COR-L47 (cell line): ENCODE data around the gene RBBP4.
"Not testable (repeated sequence)": the region's sequence is repeated elsewhere in the genome, so short reads cannot be mapped to it uniquely, and the experiment has no call there.

Experiments
- DNase-seq: peaks from one replicate; lab custom pipeline; 2025; lab: John Stamatoyannopoulos, UW

Gene RBBP4

GRCh38 chr1:32650752-32651460 lies at the start of gene RBBP4:
Gene RBBP4 (plus strand): TSS chr1:32651208. CDS start chr1:32651307, 99 bp downstream.
- DNase-seq = peak; percentile 97

GRCh38 chr1:32605711-32606424 lies 45.1 kb upstream of the RBBP4 start:
- DNase-seq = no peak

- no peak for DNase-seq
These were observed 44.2 kb upstream of the RBBP4 start for GRCh38 chr1:32606565-32607371.

DNA sequence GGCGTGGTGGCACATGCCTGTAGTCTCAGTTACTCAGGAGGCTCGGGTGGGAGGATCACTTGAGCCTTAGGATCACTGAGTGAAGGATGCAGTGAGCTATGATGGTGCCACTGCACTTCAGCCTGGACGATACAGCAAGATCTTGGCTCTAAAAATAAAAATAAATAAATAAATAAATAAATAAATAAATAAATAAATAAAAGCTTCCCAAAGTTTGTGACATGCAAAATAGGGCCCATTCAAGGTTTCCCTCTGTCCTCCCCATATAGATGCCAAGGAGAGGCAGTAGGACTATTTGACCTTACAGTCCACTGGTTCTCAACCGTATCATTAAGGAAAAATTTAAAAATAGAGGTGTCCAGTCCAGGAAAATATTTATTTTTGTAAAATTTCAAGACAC lies 41.8 kb upstream of the RBBP4 start:
- DNase-seq = no peak

GRCh38 chr1:32611859-32612188 lies 39.2 kb upstream of the RBBP4 start:
- DNase-seq = no peak

- peak; percentile 57 for DNase-seq
These were observed 38.7 kb upstream of the RBBP4 start for GRCh38 chr1:32612189-32612881.

GRCh38 chr1:32613472-32613871 lies 37.5 kb upstream of the RBBP4 start:
- no peak for DNase-seq

- peak; percentile 4 for DNase-seq
These were observed 32.3 kb upstream of the RBBP4 start for GRCh38 chr1:32618673-32619221.

DNA sequence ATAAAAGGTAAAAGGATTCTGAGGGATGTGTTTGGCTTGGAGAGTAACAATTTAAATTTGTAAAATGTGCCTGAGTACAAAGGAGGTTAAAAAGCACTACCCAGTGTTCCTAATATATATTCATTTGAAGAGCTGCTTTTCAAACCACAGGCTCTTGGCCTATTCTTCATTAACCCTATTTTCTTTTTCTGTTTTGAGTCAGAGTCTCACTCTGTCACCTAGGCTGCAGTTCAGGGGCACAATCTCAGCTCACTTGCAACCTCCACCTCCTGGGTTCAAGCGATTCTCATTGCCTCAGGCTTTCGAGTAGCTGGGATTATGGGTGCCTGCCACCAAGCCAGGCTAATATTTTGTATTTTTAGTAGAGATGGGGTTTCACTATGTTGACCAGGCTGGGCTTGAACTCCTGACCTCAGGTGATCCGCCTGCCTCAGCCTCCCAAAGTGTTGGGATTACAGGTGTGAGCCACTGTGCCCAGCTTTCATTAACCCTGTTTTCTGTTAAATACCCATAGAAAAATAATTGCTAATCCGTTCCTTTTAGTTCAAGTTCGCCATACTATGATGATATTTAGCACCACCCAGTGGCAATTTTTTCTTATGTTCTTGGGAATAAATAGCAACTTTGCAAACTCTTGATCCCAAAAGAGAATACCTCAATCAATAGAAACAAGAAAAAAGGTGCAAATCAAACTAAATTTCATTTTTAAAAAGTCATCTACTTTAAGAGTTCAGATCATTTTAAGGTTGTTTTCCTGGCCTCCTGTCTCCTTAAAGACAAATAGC lies 31.1 kb upstream of the RBBP4 start:
- DNase-seq = no peak

- DNase-seq = no peak
These were observed 28.8 kb upstream of the RBBP4 start for GRCh38 chr1:32622205-32622604.

DNA sequence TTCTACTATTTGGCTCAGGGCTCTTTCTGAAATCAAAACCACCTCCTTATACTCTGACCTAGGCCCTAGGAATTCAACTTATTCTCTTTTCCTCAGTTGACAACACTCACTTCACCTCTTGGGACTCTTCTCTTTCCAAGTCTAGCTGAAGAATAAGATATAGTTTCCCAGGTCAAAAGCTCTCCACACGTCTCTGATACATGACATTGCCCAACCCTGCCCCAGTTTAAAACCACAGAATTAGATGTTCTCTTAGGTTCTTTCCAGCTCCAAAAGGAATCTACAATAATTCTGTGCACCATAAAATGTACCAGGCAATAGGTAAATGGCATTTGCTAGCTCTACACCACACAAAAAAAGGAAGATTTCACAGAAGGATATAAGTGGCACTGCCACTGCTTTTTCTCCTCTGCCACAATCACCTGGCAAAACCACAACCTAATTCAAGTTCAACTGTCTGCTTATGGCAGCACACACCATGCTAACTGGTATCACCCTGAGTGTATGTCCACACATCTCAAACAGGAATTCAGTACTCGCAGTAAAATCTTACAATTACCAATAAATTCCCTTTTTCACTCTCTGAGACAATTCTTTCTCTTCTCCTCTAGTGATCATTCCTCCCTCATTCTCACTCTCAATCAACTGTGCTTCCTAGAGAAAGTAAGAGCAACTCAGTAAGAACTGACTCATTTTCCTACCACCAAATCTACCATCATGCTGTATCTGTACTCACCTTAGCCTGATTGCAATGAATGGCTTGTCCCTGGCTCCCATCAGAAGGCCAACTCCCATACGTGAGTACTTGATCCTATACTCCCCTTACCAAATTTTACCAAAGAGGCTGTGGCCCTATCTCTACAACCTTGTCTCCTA lies 28.0 kb upstream of the RBBP4 start:
- no peak for DNase-seq

- DNase-seq = no peak
These were observed 27.2 kb upstream of the RBBP4 start for GRCh38 chr1:32623775-32624174.

DNA sequence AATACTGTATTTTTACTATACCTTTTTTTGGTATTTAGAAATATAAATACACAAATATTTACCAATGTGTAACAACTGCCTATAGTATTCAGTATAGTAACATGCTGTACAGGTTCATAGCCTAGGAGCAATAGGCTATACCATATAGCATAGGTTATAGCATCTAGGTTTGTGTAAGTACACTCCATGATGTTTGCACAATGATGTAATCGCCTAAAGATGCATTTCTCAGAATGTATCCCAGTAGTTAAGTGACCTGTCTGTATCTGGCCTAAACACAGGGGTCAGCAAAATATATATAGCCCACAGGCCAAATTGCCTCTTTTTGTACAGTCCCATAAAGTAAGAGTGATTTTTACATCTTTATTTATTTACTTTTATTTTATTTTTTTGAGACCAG lies 24.8 kb upstream of the RBBP4 start:
- no peak for DNase-seq

- DNase-seq = no peak
These were observed 23.3 kb upstream of the RBBP4 start for GRCh38 chr1:32627596-32628162.

DNA sequence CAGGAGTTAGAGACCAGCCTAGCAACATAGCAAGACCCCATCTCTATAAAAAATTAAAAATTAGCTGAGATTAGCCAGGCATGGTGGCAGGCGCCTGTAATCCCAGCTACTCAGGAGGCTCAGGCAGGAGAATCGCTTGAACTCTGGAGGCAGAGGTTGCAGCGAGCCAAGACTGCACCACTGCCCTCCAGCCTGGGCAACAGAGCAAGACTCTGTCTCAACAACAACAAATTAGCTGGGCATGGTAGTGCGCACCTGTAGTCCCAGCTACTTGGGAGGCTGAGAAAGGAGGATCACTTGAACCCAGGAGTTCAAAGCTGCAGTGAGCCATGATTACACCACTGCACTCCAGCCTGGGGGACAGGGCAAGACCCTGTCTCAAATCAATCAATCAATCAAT lies 20.8 kb upstream of the RBBP4 start:
- DNase-seq = not testable (repeated sequence)

DNA sequence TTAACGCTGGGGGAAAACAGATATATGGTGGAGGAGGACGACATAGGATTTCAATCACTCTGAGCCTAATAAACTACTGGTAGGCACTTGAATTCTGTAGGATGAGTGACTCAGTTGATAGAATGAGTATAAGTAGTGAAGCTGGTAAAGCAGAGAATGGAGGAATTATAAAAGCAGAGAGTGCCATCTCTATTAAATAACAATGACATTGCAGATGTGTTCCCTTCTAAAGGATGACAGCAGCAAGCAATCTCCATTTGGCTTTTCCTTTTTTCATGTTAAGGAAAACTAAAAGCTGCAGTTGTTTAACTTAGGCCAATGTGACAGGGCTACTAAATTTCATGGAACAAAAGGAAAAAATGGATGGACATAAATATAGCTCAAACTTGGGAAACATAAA lies 18.2 kb upstream of the RBBP4 start:
- DNase-seq = no peak

GRCh38 chr1:32635508-32636277 lies 15.3 kb upstream of the RBBP4 start:
- no peak for DNase-seq

GRCh38 chr1:32636914-32637645 lies 13.9 kb upstream of the RBBP4 start:
- DNase-seq = no peak
